SK-N-SH (cell line): ENCODE data around the gene KPTN. TPM values are rescaled to one million over a fixed set of nuclear protein-coding genes. Genes with fewer than 3 reads are reported as not detected.

ENCODE experiments used
- CTCF ChIA-PET: fragments of 300-600, 350-600 bp; formaldehyde crosslinking; extraction: SDS; loops from one replicate; lab custom pipeline; 2021; lab: Yijun Ruan, JAX
- POLR2A ChIA-PET: fragments of 350-600 bp; sonication (Branson Sonifier 250); formaldehyde crosslinking; extraction: SDS; loops from one replicate; lab custom pipeline; 2020; ENCODE audit warnings: antibody characterized with exemption, inconsistent platforms; lab: Yijun Ruan, JAX
- DNase-seq: peaks from one replicate; pipeline ENCODE4 v3.0.0; 2012
- H2AFZ ChIP-seq: fragments of 200-600 bp; sonication (generic); 2 replicates; pipeline ENCODE4 v1.8.1; 2016; ENCODE audit warnings: antibody characterized with exemption, mild to moderate bottlenecking, low read depth
- H3F3A ChIP-seq: fragments of 200-600 bp; sonication (generic); replicated peaks from 2 replicates; pipeline ENCODE3; 2016; ENCODE audit warnings: antibody characterized with exemption, mild to moderate bottlenecking; ENCODE audit not compliant: insufficient read depth
- H3K27ac ChIP-seq, 2 experiments: fragments of 200-500 bp in 1 of 2; fragments of 200-600 bp in 1 of 2; sonication (Bioruptor generic) in 1 of 2; sonication (generic), shearing (Covaris generic) in 1 of 2; 2 replicates each; pipeline versions ENCODE4 v1.5.1 to v1.6.1; 2014 to 2016; ENCODE audit warnings: low read depth in 2 of 2, inconsistent platforms in 1 of 2, low read length in 1 of 2, mild to moderate bottlenecking in 1 of 2, mixed read lengths in 1 of 2
- H3K27me3 ChIP-seq: fragments of 200-600 bp; sonication (generic), shearing (Covaris generic); 2 replicates; pipeline ENCODE4 v1.6.1; 2016; ENCODE audit warnings: mixed run types; ENCODE audit not compliant: insufficient read depth
- H3K36me3 ChIP-seq, 2 experiments: fragments of 200-500 bp in 1 of 2; fragments of 200-600 bp in 1 of 2; sonication (Bioruptor generic) in 1 of 2; sonication (generic) in 1 of 2; replicated peaks in 1 of 2; 2 replicates each; pipeline versions ENCODE3 to v1.5.1; 2014 to 2016; ENCODE audit warnings: low read length in 1 of 2, mild to moderate bottlenecking in 1 of 2; ENCODE audit not compliant: insufficient read depth in 2 of 2, control insufficient read depth in 1 of 2
- H3K4me1 ChIP-seq, 2 experiments: fragments of 200-500 bp in 1 of 2; fragments of 200-600 bp in 1 of 2; sonication (Bioruptor generic) in 1 of 2; sonication (generic), shearing (Covaris generic) in 1 of 2; 2 replicates each; pipeline versions ENCODE4 v1.5.1 to v1.6.1; 2014 to 2016; ENCODE audit warnings: low read depth in 1 of 2, low read length in 1 of 2, mixed run types in 1 of 2; ENCODE audit not compliant: insufficient read depth in 2 of 2, control insufficient read depth in 1 of 2
- H3K4me2 ChIP-seq: fragments of 200-600 bp; sonication (generic), shearing (Covaris generic); 2 replicates; pipeline ENCODE4 v1.6.1; 2017; ENCODE audit warnings: mixed run types
- H3K4me3 ChIP-seq, 2 experiments: fragments of 200-500 bp in 1 of 2; fragments of 200-600 bp in 1 of 2; sonication (Bioruptor generic) in 1 of 2; sonication (generic), shearing (Covaris generic) in 1 of 2; 2 replicates each; pipeline versions ENCODE4 v1.5.1 to v1.8.1; 2014 to 2016; ENCODE audit warnings: low read depth in 2 of 2, inconsistent platforms in 1 of 2, low read length in 1 of 2, mild to moderate bottlenecking in 1 of 2, mixed read lengths in 1 of 2, moderate library complexity in 1 of 2
- H3K79me2 ChIP-seq: fragments of 200-600 bp; sonication (generic); 2 replicates; pipeline ENCODE4 v1.8.1; 2017; ENCODE audit warnings: mild to moderate bottlenecking; ENCODE audit not compliant: insufficient read depth
- H3K9ac ChIP-seq: fragments of 200-600 bp; sonication (generic); 2 replicates; pipeline ENCODE4 v1.6.1; 2017; ENCODE audit warnings: mixed run types
- H3K9me2 ChIP-seq: fragments of 200-600 bp; sonication (generic); 2 replicates; pipeline ENCODE4 v1.6.1; 2017; ENCODE audit warnings: mixed run types
- H3K9me3 ChIP-seq: fragments of 200-600 bp; sonication (generic); 2 replicates; pipeline ENCODE4 v1.6.1; 2017; ENCODE audit warnings: mixed run types, mild to moderate bottlenecking, moderate library complexity
- H4K20me1 ChIP-seq: fragments of 200-600 bp; sonication (generic); 2 replicates; pipeline ENCODE4 v1.6.1; 2017; ENCODE audit warnings: mild to moderate bottlenecking, mixed run types; ENCODE audit not compliant: insufficient read depth
- EP300 ChIP-seq, 2 experiments: IDR thresholded peaks; 2 replicates each; pipeline versions ENCODE4 v1.4.0 to v1.6.1; 2012; ENCODE audit warnings: borderline replicate concordance in 1 of 2, low read depth in 1 of 2, low read length in 1 of 2
- EZH2phosphoT487 ChIP-seq: fragments of 200-600 bp; sonication (generic); IDR thresholded peaks from 2 replicates; pipeline ENCODE4 v1.6.1; 2017; ENCODE audit warnings: low read depth, mixed run types, mild to moderate bottlenecking, antibody characterized with exemption, moderate library complexity, borderline replicate concordance
- FOSL2 ChIP-seq: IDR thresholded peaks from 2 replicates; pipeline ENCODE4 v1.4.0; 2012; ENCODE audit warnings: low read depth, mild to moderate bottlenecking, moderate library complexity, borderline replicate concordance
- FOXM1 ChIP-seq: IDR thresholded peaks from 2 replicates; pipeline ENCODE4 v1.4.0; 2012; ENCODE audit warnings: low read depth, mild to moderate bottlenecking
- GATA2 ChIP-seq: sonication (generic); formaldehyde crosslinking; IDR thresholded peaks from 2 replicates; pipeline ENCODE4 v1.5.0; 2020; ENCODE audit warnings: mild to moderate bottlenecking, missing genetic modification reagents
- NFIC ChIP-seq: IDR thresholded peaks from 2 replicates; pipeline ENCODE4 v1.4.0; 2012; ENCODE audit warnings: borderline replicate concordance
- POLR2AphosphoS5 ChIP-seq: IDR thresholded peaks from 2 replicates; pipeline ENCODE4 v1.6.1; 2012; ENCODE audit warnings: low read depth, low read length
- RAD21 ChIP-seq: IDR thresholded peaks from 2 replicates; pipeline ENCODE4 v1.6.1; 2012; ENCODE audit warnings: mild to moderate bottlenecking, low read length
- SMC3 ChIP-seq: IDR thresholded peaks from 2 replicates; pipeline ENCODE4 v1.6.1; 2012; ENCODE audit warnings: low read depth, low read length, improper control_type of control experiment
- TAF1 ChIP-seq: IDR thresholded peaks from 2 replicates; pipeline ENCODE4 v1.6.1; 2012; ENCODE audit warnings: low read depth, mild to moderate bottlenecking, low read length, moderate library complexity, borderline replicate concordance
- TCF12 ChIP-seq: IDR thresholded peaks from 2 replicates; pipeline ENCODE4 v1.4.0; 2012
- YY1 ChIP-seq: IDR thresholded peaks from 2 replicates; pipeline ENCODE4 v1.4.0; 2012; ENCODE audit warnings: low read depth, mild to moderate bottlenecking
- WGBS: methylation state at CpG from one replicate; pipeline ENCODE4 v1.1.6; 2017; ENCODE audit warnings: low lambda C conversion rate; 5-methylcytosine and 5-hydroxymethylcytosine counted together
- polyA plus RNA-seq, 3 experiments: library from polyadenylated mRNA; depleted of rRNA; stranded (reverse); fragments of >200 nt; gene quantifications; 2 replicates each; pipeline ENCODE4 v1.2.3, GENCODE V29; 2012
- TF ChIP-seq, protein P1 (sequence below): IDR thresholded peaks from 2 replicates; pipeline ENCODE4 v1.4.0; 2012; ENCODE audit warnings: low read depth
- TF ChIP-seq, protein P2 (sequence below): IDR thresholded peaks from 2 replicates; pipeline ENCODE4 v1.6.1; 2012; ENCODE audit warnings: mild to moderate bottlenecking, low read depth, low read length, moderate library complexity
- TF ChIP-seq, protein P3 (sequence below): IDR thresholded peaks from 2 replicates; pipeline ENCODE4 v1.4.0; 2012; ENCODE audit warnings: low read depth, borderline replicate concordance
- TF ChIP-seq, protein P4 (sequence below): IDR thresholded peaks from 2 replicates; pipeline ENCODE4 v1.4.0; 2012; ENCODE audit warnings: low read depth, borderline replicate concordance
- TF ChIP-seq, protein P5 (sequence below): fragments of 200-600 bp; sonication (generic); IDR thresholded peaks from 2 replicates; pipeline ENCODE4 v1.6.1; 2017; ENCODE audit warnings: antibody characterized with exemption, mild to moderate bottlenecking, moderate library complexity
- TF ChIP-seq, protein P6 (sequence below): IDR thresholded peaks from 2 replicates; pipeline ENCODE4; 2012
- TF ChIP-seq, protein P7 (sequence below): fragments of 150-350 bp; IDR thresholded peaks from 2 replicates; pipeline ENCODE4 v1.6.1; 2016; ENCODE audit warnings: mild to moderate bottlenecking, low read depth, low read length

The KPTN gene
- polyA plus RNA-seq, 1 of the 3 experiments (the other 2 are of a cell fraction), result 15.8 TPM

DNA sequence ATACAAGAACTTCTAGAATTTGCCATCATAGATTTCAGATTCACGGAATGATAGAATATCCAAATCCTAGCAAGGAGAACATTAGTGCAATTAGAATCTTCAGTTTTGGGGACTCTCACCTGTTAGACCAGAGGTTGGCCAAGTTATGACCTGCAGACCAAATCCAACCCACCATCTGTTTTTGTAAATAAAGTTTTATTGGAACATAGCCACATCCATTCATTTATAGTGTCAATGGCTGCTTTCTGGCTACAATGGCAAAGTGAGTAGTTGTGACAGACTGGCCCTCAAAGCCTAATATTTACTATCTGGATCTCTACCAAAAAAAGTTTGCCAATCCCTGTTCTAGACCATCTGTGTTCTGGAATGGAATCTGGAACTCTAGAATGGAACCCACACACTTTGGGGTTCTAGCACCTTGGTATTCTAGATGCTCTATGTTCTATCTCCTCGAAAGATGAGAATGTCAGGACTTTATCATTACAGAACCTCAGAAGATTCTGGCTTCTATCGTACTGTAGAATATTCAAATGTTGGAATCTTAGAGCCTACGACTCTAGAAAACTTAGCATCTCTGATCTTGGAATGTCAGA lies 2.5 kb downstream of the KPTN start (continued):
- TF ChIP-seq, protein P1, sequence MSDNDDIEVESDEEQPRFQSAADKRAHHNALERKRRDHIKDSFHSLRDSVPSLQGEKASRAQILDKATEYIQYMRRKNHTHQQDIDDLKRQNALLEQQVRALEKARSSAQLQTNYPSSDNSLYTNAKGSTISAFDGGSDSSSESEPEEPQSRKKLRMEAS, result no peak
- no peak for TF ChIP-seq EZH2phosphoT487
- TF ChIP-seq, protein P2, sequence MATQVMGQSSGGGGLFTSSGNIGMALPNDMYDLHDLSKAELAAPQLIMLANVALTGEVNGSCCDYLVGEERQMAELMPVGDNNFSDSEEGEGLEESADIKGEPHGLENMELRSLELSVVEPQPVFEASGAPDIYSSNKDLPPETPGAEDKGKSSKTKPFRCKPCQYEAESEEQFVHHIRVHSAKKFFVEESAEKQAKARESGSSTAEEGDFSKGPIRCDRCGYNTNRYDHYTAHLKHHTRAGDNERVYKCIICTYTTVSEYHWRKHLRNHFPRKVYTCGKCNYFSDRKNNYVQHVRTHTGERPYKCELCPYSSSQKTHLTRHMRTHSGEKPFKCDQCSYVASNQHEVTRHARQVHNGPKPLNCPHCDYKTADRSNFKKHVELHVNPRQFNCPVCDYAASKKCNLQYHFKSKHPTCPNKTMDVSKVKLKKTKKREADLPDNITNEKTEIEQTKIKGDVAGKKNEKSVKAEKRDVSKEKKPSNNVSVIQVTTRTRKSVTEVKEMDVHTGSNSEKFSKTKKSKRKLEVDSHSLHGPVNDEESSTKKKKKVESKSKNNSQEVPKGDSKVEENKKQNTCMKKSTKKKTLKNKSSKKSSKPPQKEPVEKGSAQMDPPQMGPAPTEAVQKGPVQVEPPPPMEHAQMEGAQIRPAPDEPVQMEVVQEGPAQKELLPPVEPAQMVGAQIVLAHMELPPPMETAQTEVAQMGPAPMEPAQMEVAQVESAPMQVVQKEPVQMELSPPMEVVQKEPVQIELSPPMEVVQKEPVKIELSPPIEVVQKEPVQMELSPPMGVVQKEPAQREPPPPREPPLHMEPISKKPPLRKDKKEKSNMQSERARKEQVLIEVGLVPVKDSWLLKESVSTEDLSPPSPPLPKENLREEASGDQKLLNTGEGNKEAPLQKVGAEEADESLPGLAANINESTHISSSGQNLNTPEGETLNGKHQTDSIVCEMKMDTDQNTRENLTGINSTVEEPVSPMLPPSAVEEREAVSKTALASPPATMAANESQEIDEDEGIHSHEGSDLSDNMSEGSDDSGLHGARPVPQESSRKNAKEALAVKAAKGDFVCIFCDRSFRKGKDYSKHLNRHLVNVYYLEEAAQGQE, result no peak
- TF ChIP-seq SMC3, result no peak
- TF ChIP-seq NFIC, result no peak
- TF ChIP-seq, protein P3, sequence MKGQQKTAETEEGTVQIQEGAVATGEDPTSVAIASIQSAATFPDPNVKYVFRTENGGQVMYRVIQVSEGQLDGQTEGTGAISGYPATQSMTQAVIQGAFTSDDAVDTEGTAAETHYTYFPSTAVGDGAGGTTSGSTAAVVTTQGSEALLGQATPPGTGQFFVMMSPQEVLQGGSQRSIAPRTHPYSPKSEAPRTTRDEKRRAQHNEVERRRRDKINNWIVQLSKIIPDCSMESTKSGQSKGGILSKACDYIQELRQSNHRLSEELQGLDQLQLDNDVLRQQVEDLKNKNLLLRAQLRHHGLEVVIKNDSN, result no peak
- TF ChIP-seq, protein P4, sequence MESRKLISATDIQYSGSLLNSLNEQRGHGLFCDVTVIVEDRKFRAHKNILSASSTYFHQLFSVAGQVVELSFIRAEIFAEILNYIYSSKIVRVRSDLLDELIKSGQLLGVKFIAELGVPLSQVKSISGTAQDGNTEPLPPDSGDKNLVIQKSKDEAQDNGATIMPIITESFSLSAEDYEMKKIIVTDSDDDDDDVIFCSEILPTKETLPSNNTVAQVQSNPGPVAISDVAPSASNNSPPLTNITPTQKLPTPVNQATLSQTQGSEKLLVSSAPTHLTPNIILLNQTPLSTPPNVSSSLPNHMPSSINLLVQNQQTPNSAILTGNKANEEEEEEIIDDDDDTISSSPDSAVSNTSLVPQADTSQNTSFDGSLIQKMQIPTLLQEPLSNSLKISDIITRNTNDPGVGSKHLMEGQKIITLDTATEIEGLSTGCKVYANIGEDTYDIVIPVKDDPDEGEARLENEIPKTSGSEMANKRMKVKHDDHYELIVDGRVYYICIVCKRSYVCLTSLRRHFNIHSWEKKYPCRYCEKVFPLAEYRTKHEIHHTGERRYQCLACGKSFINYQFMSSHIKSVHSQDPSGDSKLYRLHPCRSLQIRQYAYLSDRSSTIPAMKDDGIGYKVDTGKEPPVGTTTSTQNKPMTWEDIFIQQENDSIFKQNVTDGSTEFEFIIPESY, result no peak
- TF ChIP-seq, all 33 proteins: peak for 0

DNA sequence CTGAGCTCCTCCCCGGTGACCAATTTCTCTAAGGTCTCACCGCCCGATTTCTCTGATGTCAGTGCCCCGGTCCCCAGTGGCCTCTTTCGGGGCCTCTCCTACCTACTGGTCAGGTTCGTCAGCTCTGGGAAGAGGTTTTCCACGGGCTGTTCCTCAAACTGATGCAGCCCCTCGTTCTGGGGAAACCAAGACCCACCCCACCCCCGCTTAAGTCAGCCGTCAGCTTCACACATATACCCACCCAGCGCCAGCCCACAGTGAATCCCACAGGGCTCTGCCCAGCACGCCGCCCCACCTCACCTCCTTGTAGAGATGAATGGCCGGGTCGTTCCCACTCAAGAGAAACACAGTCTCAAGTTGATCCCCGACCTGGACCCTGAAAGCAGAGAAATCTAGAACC lies 3.4 kb downstream of the KPTN start:
- Histone ChIP-seq H3K36me3 (peaks cover 0 to 5% of the 10 kb centered on the region in 2 experiments), H4K20me1 (no peaks in the 10 kb centered on the region), H2AFZ (no peak overlapping the region), H3K4me2 (no peak overlapping the region), H3K79me2 (no peaks in the 10 kb centered on the region), H3K9ac (no peak overlapping the region), H3K4me3 (no peak overlapping the region), H3K4me1 (peaks cover 0 to 12% of the 10 kb centered on the region in 2 experiments; a peak in 1 of 4 replicates), H3K9me2 (no peaks in the 10 kb centered on the region), H3K9me3 (no peaks in the 10 kb centered on the region), H3K27me3 (no peaks in the 10 kb centered on the region), H3F3A (peaks cover 11% of the 10 kb centered on the region), H3K27ac (no peak overlapping the region)
- DNase-seq, result no peak
- WGBS, result 85% methylated on average over 12 of the region's 16 CpGs
- POLR2A ChIA-PET, result no interaction called here
- CTCF ChIA-PET, result interaction anchor here (0.7 to 1.9 kb wide), 2 partner anchors 44 to 263 kb away, joined by 3 to 7 read pairs; no protein-coding TSS in a partner anchor
- TF ChIP-seq FOSL2 (no peak), POLR2AphosphoS5 (no peak), TAF1 (no peak), EP300 (IDR thresholded peaks at IDR 0.05; ENCODE audit: borderline replicate concordance in 1 of 2, low read depth in 1 of 2, low read length in 1 of 2) (no peak), GATA2 (CRISPR knock-in tag) (no peak), TCF12 (no peak), RAD21 (no peak), FOXM1 (no peak), YY1 (no peak)
- TF ChIP-seq, protein P5, sequence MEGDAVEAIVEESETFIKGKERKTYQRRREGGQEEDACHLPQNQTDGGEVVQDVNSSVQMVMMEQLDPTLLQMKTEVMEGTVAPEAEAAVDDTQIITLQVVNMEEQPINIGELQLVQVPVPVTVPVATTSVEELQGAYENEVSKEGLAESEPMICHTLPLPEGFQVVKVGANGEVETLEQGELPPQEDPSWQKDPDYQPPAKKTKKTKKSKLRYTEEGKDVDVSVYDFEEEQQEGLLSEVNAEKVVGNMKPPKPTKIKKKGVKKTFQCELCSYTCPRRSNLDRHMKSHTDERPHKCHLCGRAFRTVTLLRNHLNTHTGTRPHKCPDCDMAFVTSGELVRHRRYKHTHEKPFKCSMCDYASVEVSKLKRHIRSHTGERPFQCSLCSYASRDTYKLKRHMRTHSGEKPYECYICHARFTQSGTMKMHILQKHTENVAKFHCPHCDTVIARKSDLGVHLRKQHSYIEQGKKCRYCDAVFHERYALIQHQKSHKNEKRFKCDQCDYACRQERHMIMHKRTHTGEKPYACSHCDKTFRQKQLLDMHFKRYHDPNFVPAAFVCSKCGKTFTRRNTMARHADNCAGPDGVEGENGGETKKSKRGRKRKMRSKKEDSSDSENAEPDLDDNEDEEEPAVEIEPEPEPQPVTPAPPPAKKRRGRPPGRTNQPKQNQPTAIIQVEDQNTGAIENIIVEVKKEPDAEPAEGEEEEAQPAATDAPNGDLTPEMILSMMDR, result no peak
- TF ChIP-seq, protein P3, result no peak
- TF ChIP-seq, protein P6, sequence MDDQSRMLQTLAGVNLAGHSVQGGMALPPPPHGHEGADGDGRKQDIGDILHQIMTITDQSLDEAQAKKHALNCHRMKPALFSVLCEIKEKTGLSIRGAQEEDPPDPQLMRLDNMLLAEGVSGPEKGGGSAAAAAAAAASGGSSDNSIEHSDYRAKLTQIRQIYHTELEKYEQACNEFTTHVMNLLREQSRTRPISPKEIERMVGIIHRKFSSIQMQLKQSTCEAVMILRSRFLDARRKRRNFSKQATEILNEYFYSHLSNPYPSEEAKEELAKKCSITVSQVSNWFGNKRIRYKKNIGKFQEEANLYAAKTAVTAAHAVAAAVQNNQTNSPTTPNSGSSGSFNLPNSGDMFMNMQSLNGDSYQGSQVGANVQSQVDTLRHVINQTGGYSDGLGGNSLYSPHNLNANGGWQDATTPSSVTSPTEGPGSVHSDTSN, result no peak
- TF ChIP-seq, protein P7, sequence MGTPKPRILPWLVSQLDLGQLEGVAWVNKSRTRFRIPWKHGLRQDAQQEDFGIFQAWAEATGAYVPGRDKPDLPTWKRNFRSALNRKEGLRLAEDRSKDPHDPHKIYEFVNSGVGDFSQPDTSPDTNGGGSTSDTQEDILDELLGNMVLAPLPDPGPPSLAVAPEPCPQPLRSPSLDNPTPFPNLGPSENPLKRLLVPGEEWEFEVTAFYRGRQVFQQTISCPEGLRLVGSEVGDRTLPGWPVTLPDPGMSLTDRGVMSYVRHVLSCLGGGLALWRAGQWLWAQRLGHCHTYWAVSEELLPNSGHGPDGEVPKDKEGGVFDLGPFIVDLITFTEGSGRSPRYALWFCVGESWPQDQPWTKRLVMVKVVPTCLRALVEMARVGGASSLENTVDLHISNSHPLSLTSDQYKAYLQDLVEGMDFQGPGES, result no peak
